Measurements from ENCODE around the gene RAB3C.

DNA sequence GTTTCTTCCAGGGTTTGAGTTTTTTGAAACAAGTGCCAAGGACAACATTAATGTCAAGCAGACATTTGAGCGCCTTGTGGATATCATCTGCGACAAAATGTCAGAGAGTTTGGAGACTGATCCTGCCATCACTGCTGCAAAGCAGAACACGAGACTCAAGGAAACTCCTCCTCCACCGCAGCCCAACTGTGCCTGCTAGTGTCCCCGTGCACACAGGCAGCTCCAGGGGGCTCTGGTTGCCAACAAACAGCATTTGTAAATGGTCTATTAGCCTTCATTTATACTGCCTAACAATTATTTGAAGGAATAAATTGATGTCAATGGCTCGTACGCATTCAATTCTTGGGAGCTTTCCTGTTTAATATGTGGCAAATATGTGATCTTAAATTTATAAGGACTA is 268.3 kb downstream of the RAB3C start:
- TF ChIP-seq, protein P1, sequence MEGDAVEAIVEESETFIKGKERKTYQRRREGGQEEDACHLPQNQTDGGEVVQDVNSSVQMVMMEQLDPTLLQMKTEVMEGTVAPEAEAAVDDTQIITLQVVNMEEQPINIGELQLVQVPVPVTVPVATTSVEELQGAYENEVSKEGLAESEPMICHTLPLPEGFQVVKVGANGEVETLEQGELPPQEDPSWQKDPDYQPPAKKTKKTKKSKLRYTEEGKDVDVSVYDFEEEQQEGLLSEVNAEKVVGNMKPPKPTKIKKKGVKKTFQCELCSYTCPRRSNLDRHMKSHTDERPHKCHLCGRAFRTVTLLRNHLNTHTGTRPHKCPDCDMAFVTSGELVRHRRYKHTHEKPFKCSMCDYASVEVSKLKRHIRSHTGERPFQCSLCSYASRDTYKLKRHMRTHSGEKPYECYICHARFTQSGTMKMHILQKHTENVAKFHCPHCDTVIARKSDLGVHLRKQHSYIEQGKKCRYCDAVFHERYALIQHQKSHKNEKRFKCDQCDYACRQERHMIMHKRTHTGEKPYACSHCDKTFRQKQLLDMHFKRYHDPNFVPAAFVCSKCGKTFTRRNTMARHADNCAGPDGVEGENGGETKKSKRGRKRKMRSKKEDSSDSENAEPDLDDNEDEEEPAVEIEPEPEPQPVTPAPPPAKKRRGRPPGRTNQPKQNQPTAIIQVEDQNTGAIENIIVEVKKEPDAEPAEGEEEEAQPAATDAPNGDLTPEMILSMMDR (optimal IDR thresholded peaks at IDR 0.05 in 1 of 3, IDR thresholded peaks at IDR 0.05 in 1 of 3, conservative IDR thresholded peaks at IDR 0.05 in 1 of 3; ENCODE audit: extremely low read depth in 1 of 3, insufficient read depth in 2 of 3, low read length in 3 of 3), result no peak
- TF ChIP-seq EZH2 (IDR thresholded peaks at IDR 0.05; ENCODE audit: low read length), result no peak
